Activated CD4-positive, alpha-beta T cell treated with anti-CD3 and anti-CD28 coated beads, Interleukin-2, amount 10 ng/mL, durations not matched to agents 24 days and 14 days (primary cell): ENCODE data around the gene KEAP1. TPM values are rescaled to one million over a fixed set of nuclear protein-coding genes. Genes with fewer than 3 reads are reported as not detected.
"Not testable (repeated sequence)": the region's sequence is repeated elsewhere in the genome, so short reads cannot be mapped to it uniquely, and the experiment has no call there.

ENCODE experiments used
- DNase-seq: peaks from one replicate; pipeline ENCODE4 v3.0.0; 2022
- H3K27ac Mint-ChIP-seq: one replicate; pipeline ENCODE4 v1.8.0; 2022; ENCODE audit warnings: mild to moderate bottlenecking, mixed read lengths
- H3K27me3 Mint-ChIP-seq: one replicate; pipeline ENCODE4 v1.8.0; 2022; ENCODE audit warnings: mixed read lengths
- H3K36me3 Mint-ChIP-seq: one replicate; pipeline ENCODE4 v1.8.0; 2022; ENCODE audit warnings: low read depth, mild to moderate bottlenecking, mixed read lengths
- H3K4me1 Mint-ChIP-seq: one replicate; pipeline ENCODE4 v1.8.0; 2021; ENCODE audit warnings: mixed read lengths
- H3K4me3 Mint-ChIP-seq: one replicate; pipeline ENCODE4 v1.8.0; 2022; ENCODE audit warnings: mild to moderate bottlenecking, moderate library complexity, mixed read lengths
- H3K9me3 Mint-ChIP-seq: one replicate; pipeline ENCODE4 v1.8.0; 2021; ENCODE audit warnings: mixed read lengths
- intact Hi-C: fragments of 100-400 bp; cut with micrococcal nuclease; formaldehyde crosslinking; loops from one replicate; pipeline ENCODE4 v1.15.1; 2023
- total RNA-seq: library from RNA; stranded (reverse); gene quantifications from 2 replicates; pipeline ENCODE4 v1.2.3, GENCODE V29; 2022

The KEAP1 gene
- total RNA-seq, 1 donor from 2014 or later = 82.1 TPM

GRCh38 chr19:10539016-10539415 lies 35.9 kb upstream of the KEAP1 start:
- H3K9me3 Mint-ChIP-seq, H3K36me3 Mint-ChIP-seq, intact Hi-C loops, H3K4me1 Mint-ChIP-seq, H3K27ac Mint-ChIP-seq, H3K4me3 Mint-ChIP-seq: not testable (repeated sequence)
- DNase-seq = peak; percentile 50
- H3K27me3 Mint-ChIP-seq = peaks cover 31% of the 10 kb centered on the region

- no peak overlapping the region for H3K27ac Mint-ChIP-seq
- no peaks in the 10 kb centered on the region for H3K9me3 Mint-ChIP-seq
- no peak overlapping the region for H3K4me3 Mint-ChIP-seq
- intact Hi-C loops = no loop called here
- H3K4me1 Mint-ChIP-seq = peaks cover 5% of the 10 kb centered on the region
- no peaks in the 10 kb centered on the region for H3K36me3 Mint-ChIP-seq
- peaks cover 31% of the 10 kb centered on the region for H3K27me3 Mint-ChIP-seq
- DNase-seq = no peak
Observed at GRCh38 chr19:10538204-10538983, 35.2 kb upstream of the KEAP1 start.

DNA sequence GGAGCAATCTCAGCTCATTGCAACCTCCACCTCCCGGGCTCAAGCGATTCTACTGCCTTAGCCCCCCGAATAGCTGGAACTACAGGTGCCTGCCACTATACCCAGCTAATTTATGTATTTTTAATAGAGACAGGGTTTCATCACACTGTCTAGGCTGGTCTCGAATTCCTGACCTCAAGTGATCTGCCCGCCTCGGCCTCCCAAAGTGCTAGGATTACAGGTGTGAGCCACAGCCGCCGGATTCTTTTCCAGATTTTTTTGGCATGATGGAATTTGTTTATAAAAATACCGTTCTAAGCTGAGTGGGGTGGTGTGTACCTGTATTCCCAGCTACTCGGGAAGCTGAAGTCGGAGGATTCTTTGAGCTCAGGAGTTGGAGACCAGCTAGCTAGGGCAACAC lies 34.5 kb upstream of the KEAP1 start:
- peaks cover 3% of the 10 kb centered on the region for H3K4me1 Mint-ChIP-seq
- no peaks in the 10 kb centered on the region for H3K36me3 Mint-ChIP-seq
- H3K4me3 Mint-ChIP-seq = no peak overlapping the region
- no peak for DNase-seq
- no peaks in the 10 kb centered on the region for H3K9me3 Mint-ChIP-seq
- no peak overlapping the region for H3K27ac Mint-ChIP-seq
- intact Hi-C loops = no loop called here
- H3K27me3 Mint-ChIP-seq = peaks cover 32% of the 10 kb centered on the region

GRCh38 chr19:10535613-10536012 lies 32.5 kb upstream of the KEAP1 start:
- no peaks in the 10 kb centered on the region for H3K36me3 Mint-ChIP-seq
- intact Hi-C loops = no loop called here
- peaks cover 37% of the 10 kb centered on the region for H3K27me3 Mint-ChIP-seq
- H3K9me3 Mint-ChIP-seq = no peaks in the 10 kb centered on the region
- H3K4me1 Mint-ChIP-seq = no peaks in the 10 kb centered on the region
- no peak overlapping the region for H3K4me3 Mint-ChIP-seq
- no peak overlapping the region for H3K27ac Mint-ChIP-seq
- no peak for DNase-seq

- no peak overlapping the region for H3K27ac Mint-ChIP-seq
- no peak overlapping the region for H3K4me3 Mint-ChIP-seq
- H3K27me3 Mint-ChIP-seq = peaks cover 25% of the 10 kb centered on the region
- DNase-seq = no peak
- no peaks in the 10 kb centered on the region for H3K36me3 Mint-ChIP-seq
- H3K9me3 Mint-ChIP-seq = no peaks in the 10 kb centered on the region
- intact Hi-C loops = no loop called here
- no peaks in the 10 kb centered on the region for H3K4me1 Mint-ChIP-seq
Observed at GRCh38 chr19:10533646-10534386, 30.7 kb upstream of the KEAP1 start.

- no peak for DNase-seq
- H3K27ac Mint-ChIP-seq = no peak overlapping the region
- no peaks in the 10 kb centered on the region for H3K9me3 Mint-ChIP-seq
- H3K27me3 Mint-ChIP-seq = peaks cover 14% of the 10 kb centered on the region
- intact Hi-C loops = no loop called here
- no peak overlapping the region for H3K4me3 Mint-ChIP-seq
- no peaks in the 10 kb centered on the region for H3K36me3 Mint-ChIP-seq
- no peaks in the 10 kb centered on the region for H3K4me1 Mint-ChIP-seq
Observed at GRCh38 chr19:10532457-10532856, 29.3 kb upstream of the KEAP1 start.

GRCh38 chr19:10526887-10527286 lies 23.7 kb upstream of the KEAP1 start:
- H3K4me1 Mint-ChIP-seq, H3K36me3 Mint-ChIP-seq, intact Hi-C loops, H3K27me3 Mint-ChIP-seq, H3K4me3 Mint-ChIP-seq, DNase-seq, H3K9me3 Mint-ChIP-seq, H3K27ac Mint-ChIP-seq: not testable (repeated sequence)

GRCh38 chr19:10525636-10526035 lies 22.5 kb upstream of the KEAP1 start:
- H3K4me1 Mint-ChIP-seq = no peaks in the 10 kb centered on the region
- no peak for DNase-seq
- H3K36me3 Mint-ChIP-seq = no peaks in the 10 kb centered on the region
- peaks cover 7% of the 10 kb centered on the region for H3K27me3 Mint-ChIP-seq
- H3K27ac Mint-ChIP-seq = no peak overlapping the region
- no peak overlapping the region for H3K4me3 Mint-ChIP-seq
- H3K9me3 Mint-ChIP-seq = no peaks in the 10 kb centered on the region
- intact Hi-C loops = no loop called here

DNA sequence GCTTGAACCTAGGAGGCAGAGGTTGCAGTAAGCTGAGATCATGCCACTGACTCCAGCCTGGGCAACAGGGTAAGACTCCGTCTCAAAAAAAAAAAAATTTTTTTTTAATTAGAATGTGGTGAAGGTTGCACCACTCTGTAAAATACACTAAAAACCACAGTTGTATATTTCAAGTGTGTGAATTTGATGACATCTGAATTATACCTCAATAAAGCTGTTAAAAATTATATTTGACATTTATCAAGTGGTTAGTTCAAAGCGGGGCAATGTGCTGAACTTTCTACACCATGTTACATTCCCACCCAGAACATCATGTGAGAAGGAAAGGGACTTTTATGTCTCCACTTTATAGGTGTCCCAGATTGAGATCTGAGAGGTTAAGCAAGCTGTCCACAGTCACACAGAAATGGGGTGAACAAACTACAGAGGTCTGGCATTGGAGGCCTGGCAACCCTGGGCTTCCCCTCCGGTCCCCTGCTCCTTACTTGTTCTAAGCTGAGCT lies 20.0 kb upstream of the KEAP1 start:
- H3K36me3 Mint-ChIP-seq = no peaks in the 10 kb centered on the region
- H3K4me3 Mint-ChIP-seq = no peak overlapping the region
- H3K9me3 Mint-ChIP-seq = no peaks in the 10 kb centered on the region
- no peak overlapping the region for H3K27ac Mint-ChIP-seq
- no peak for DNase-seq
- peaks cover 26% of the 10 kb centered on the region for H3K27me3 Mint-ChIP-seq
- peaks cover 12% of the 10 kb centered on the region for H3K4me1 Mint-ChIP-seq
- intact Hi-C loops = no loop called here

DNA sequence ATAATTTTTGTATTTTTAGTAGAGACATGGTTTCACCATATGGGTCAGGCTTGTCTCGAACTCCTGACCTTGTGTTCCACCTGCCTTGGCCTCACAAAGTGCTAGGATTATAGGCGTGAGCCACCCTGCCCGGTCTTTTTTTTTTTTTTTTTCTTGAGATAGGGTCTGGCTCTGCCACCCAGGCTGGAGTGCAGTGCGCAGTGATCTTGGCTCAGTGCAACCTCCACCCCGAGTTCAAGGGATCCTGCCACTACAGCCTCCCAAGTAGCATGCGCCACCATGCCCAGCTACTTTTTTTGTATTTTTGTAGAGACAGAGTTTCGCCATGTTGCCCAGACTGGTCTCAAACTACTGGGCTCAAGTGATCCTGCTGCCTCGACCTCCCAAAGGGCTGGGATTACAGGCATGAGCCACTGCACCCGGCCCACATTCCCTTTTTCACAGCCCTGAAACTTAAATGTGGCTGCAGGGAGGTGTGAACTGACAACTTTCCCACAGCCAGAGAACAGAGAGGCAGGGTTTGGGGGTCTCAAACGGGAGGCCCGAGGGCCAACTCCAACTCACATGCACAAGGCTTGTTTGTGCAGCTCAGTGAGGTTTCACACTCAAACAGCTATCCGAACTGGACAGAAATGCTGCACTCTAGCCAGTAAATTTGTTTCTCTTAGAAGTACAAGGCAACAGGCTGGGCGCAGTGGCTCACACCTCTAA lies 18.5 kb upstream of the KEAP1 start:
- no peaks in the 10 kb centered on the region for H3K36me3 Mint-ChIP-seq
- H3K4me1 Mint-ChIP-seq = peaks cover 18% of the 10 kb centered on the region
- intact Hi-C loops = no loop called here
- no peak for DNase-seq
- no peak overlapping the region for H3K27ac Mint-ChIP-seq
- no peaks in the 10 kb centered on the region for H3K9me3 Mint-ChIP-seq
- no peak overlapping the region for H3K4me3 Mint-ChIP-seq
- peaks cover 33% of the 10 kb centered on the region for H3K27me3 Mint-ChIP-seq

GRCh38 chr19:10520652-10521318 lies 17.6 kb upstream of the KEAP1 start:
- Mint-ChIP-seq H3K4me3 (no peak overlapping the region), H3K9me3 (no peaks in the 10 kb centered on the region), H3K27me3 (peaks cover 42% of the 10 kb centered on the region), H3K36me3 (peaks cover 1% of the 10 kb centered on the region), H3K4me1 (peaks cover 19% of the 10 kb centered on the region), H3K27ac (no peak overlapping the region)
- intact Hi-C loops = no loop called here
- no peak for DNase-seq

DNA sequence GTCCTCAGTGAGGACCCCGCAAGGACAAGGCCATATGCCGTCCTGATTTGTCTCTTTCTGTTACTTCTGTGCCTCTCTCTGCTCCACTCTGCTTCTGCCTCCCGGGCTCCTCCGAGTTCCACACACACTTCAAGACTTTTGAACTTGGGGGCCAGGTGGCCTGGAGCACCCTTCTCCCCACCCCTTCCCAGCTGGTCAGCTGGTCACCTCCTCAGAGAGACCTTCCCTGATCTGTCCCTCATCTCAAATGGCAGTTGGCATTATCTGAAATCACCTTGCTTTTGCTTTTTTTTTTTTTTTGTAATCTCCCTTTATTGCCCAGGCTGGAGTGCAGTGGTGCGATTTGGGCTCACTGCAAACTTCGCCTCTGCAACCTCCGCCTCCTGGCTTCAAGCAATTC lies 16.3 kb upstream of the KEAP1 start:
- Mint-ChIP-seq H3K4me1 (peaks cover 19% of the 10 kb centered on the region), H3K27me3 (peaks cover 54% of the 10 kb centered on the region), H3K4me3 (no peak overlapping the region), H3K9me3 (no peaks in the 10 kb centered on the region), H3K36me3 (peaks cover 2% of the 10 kb centered on the region), H3K27ac (no peak overlapping the region)
- intact Hi-C loops = no loop called here
- no peak for DNase-seq

DNA sequence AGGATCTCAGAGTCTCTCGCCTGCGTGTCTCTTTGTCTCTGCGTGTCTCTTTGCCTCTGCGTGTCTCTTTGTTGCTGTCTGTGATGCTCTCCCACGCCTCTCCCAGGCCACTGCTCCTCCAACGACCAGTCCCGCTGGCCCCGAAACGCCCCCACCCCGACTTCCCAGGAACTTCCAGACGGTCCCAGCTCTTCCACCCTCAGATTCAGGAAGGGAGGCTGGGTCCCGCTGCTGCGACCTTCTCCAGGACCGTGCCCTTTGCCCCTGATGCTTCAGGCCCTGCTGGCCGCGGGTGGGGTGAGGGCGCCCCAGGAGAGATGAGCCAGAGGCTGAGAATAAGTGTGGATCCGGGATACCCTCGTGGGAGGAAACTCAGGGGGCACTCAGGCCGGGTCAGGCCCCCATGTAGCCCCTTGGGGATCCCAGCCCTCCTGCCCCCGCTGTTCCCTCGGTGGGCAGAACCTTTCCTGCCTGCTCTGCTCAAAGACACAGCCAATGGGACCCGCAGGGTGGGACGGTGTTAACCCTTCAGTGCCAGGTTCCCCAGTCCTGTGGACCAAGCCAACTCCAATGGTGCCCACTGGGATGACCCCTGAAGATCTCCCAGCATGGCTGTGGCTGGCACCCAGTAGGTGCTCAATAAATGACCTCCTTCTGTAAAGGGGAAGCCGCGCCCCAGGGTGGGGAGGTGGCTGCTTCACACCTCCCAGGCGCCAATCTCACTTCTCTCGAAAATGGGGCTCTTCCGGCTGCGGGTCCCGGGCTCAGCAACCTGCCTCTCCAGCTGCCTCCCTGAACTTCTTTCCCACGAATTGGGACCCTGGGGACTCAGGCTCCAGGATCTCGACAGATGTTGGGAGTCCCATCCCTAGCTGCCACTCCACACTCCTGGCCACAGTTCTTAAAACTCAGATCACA lies 15.5 kb upstream of the KEAP1 start:
- Mint-ChIP-seq H3K27me3 (peaks cover 56% of the 10 kb centered on the region), H3K36me3 (peaks cover 2% of the 10 kb centered on the region), H3K9me3 (no peaks in the 10 kb centered on the region), H3K4me3 (peak overlapping the region; percentile 75), H3K4me1 (peaks cover 23% of the 10 kb centered on the region), H3K27ac (peak overlapping the region; percentile 19)
- intact Hi-C loops = no loop called here
- DNase-seq = peak; percentile 60
